HCT116 (cell line): ENCODE data around the gene DHRS7C. TPM values are rescaled to one million over a fixed set of nuclear protein-coding genes. Genes with fewer than 3 reads are reported as not detected.
A peak's percentile ranks its signal among the peaks of the same experiment; 100 is the strongest.

ENCODE experiments used
- ATAC-seq: fragments of 200-7000 bp; cut with Tn5 transposase; 2 replicates; pipeline ENCODE4 v1.9.1; 2020; ENCODE audit warnings: mild to moderate bottlenecking, moderate library complexity
- BruUV-seq: library from RNA; stranded (reverse); fragments of 400-500 nt; replicated peaks from 2 replicates; lab custom pipeline; 2021; lab: Mats Ljungman, UMichigan
- CTCF ChIA-PET: fragments of 300-600 bp; sonication (Branson Sonifier 250); formaldehyde crosslinking; loops from one replicate; lab custom pipeline; 2021; ENCODE audit warnings: antibody characterized with exemption; lab: Charles Lee
- POLR2A ChIA-PET: fragments of 300-600, 350-600 bp; sonication (Branson Sonifier 250); formaldehyde crosslinking; loops from one replicate; lab custom pipeline; 2021; ENCODE audit warnings: antibody characterized with exemption; lab: Charles Lee
- RAD21 ChIA-PET, 2 experiments: fragments of 300-600 bp; sonication (Branson Sonifier 250); formaldehyde crosslinking; loops; one replicate each; lab custom pipeline; 2023; ENCODE audit warnings: low total read pairs in 2 of 2; ENCODE audit not compliant: uncharacterized antibody in 2 of 2, unreplicated experiment in 2 of 2, low non-redundant PET in 1 of 2; lab: Charles Lee
- DNase-seq: peaks from one replicate; pipeline ENCODE4 v3.0.0-alpha.2; 2010; ENCODE audit warnings: low read depth, low spot score
- H2AFZ ChIP-seq: fragments of 200-600 bp; shearing (Covaris generic), sonication (generic); 2 replicates; pipeline ENCODE4 v1.6.1; 2017; ENCODE audit warnings: low read depth, mixed run types, mixed read lengths, antibody characterized with exemption, low read length; ENCODE audit not compliant: poor library complexity, severe bottlenecking
- H3K27ac ChIP-seq: 2 replicates; pipeline ENCODE4 v1.5.1; 2012; ENCODE audit warnings: low read depth, low read length
- H3K27me3 ChIP-seq: fragments of 200-600 bp; sonication (generic); 2 replicates; pipeline ENCODE4 v1.6.1; 2016; ENCODE audit warnings: mixed run types, low read length, mixed read lengths; ENCODE audit not compliant: insufficient read depth
- H3K36me3 ChIP-seq, 2 experiments: fragments of 200-500 bp in 1 of 2; fragments of 200-600 bp in 1 of 2; sonication (Bioruptor generic) in 1 of 2; sonication (generic) in 1 of 2; 2 replicates each; pipeline versions ENCODE4 v1.5.1 to v1.6.1; 2014 to 2016; ENCODE audit warnings: low read length in 2 of 2, inconsistent platforms in 1 of 2, mixed read lengths in 1 of 2, mixed run types in 1 of 2; ENCODE audit not compliant: insufficient read depth in 2 of 2, control insufficient read depth in 1 of 2
- H3K4me1 ChIP-seq, 2 experiments: fragments of 200-600 bp in 1 of 2; sonication (generic) in 1 of 2; 2 replicates each; pipeline versions ENCODE4 v1.5.1 to v1.6.1; 2012 to 2017; ENCODE audit warnings: low read length in 2 of 2, inconsistent platforms in 1 of 2, mild to moderate bottlenecking in 1 of 2, mixed read lengths in 1 of 2, mixed run types in 1 of 2, moderate library complexity in 1 of 2; ENCODE audit not compliant: insufficient read depth in 2 of 2, control insufficient read depth in 1 of 2
- H3K4me2 ChIP-seq: fragments of 200-600 bp; sonication (generic); 2 replicates; pipeline ENCODE4 v1.6.1; 2017; ENCODE audit warnings: mixed run types, low read length, mixed read lengths
- H3K4me3 ChIP-seq, 2 experiments: fragments of 200-600 bp in 1 of 2; sonication (generic) in 1 of 2; replicated peaks in 1 of 2; 2 replicates each; pipeline ENCODE4 v1.5.1; 2011 to 2016; ENCODE audit warnings: low read length in 2 of 2, control low read depth in 1 of 2, low read depth in 1 of 2, mild to moderate bottlenecking in 1 of 2, mixed read lengths in 1 of 2, mixed run types in 1 of 2
- H3K79me2 ChIP-seq: fragments of 200-600 bp; sonication (generic); 2 replicates; pipeline ENCODE4 v1.6.1; 2017; ENCODE audit warnings: mild to moderate bottlenecking, mixed run types, low read length, moderate library complexity, mixed read lengths; ENCODE audit not compliant: insufficient read depth
- H3K9ac ChIP-seq: fragments of 200-600 bp; sonication (generic); 2 replicates; pipeline ENCODE4 v1.6.1; 2016; ENCODE audit warnings: low read length, mixed read lengths
- H3K9me2 ChIP-seq: fragments of 200-600 bp; sonication (generic), shearing (Covaris generic); 2 replicates; pipeline ENCODE4 v1.6.1; 2017; ENCODE audit warnings: mixed run types, mild to moderate bottlenecking, moderate library complexity; ENCODE audit not compliant: insufficient read depth
- H3K9me3 ChIP-seq, 2 experiments: fragments of 200-500 bp in 1 of 2; fragments of 200-600 bp in 1 of 2; sonication (Bioruptor generic) in 1 of 2; sonication (generic) in 1 of 2; 2 replicates each; pipeline ENCODE4 v1.6.1; 2014 to 2017; ENCODE audit warnings: low read length in 2 of 2, mixed read lengths in 2 of 2, inconsistent platforms in 1 of 2, low read depth in 1 of 2, mild to moderate bottlenecking in 1 of 2, mixed run types in 1 of 2, moderate library complexity in 1 of 2; ENCODE audit not compliant: control insufficient read depth in 1 of 2, insufficient read depth in 1 of 2
- H4K20me1 ChIP-seq: fragments of 200-600 bp; sonication (generic), shearing (Covaris generic); 2 replicates; pipeline ENCODE4 v1.6.1; 2017; ENCODE audit warnings: mixed run types, mild to moderate bottlenecking, moderate library complexity; ENCODE audit not compliant: insufficient read depth
- ATF3 ChIP-seq: IDR thresholded peaks from 2 replicates; pipeline ENCODE4 v1.6.1; 2012
- CBX3 ChIP-seq: IDR thresholded peaks from 2 replicates; pipeline ENCODE4 v1.6.1; 2012; ENCODE audit warnings: low read depth
- EGR1 ChIP-seq: IDR thresholded peaks from 2 replicates; pipeline ENCODE4 v1.6.1; 2012; ENCODE audit warnings: low read depth
- ELF1 ChIP-seq: IDR thresholded peaks from 2 replicates; pipeline ENCODE4 v1.6.1; 2012; ENCODE audit warnings: low read depth, borderline replicate concordance
- EZH2 ChIP-seq: fragments of 200-600 bp; sonication (generic); IDR thresholded peaks from 2 replicates; pipeline ENCODE4 v1.6.1; 2017; ENCODE audit warnings: antibody characterized with exemption, mixed run types
- EZH2phosphoT487 ChIP-seq: fragments of 200-600 bp; IDR thresholded peaks from 2 replicates; pipeline ENCODE4 v1.6.1; 2018; ENCODE audit warnings: antibody characterized with exemption, borderline replicate concordance
- FOSL1 ChIP-seq: IDR thresholded peaks from 2 replicates; pipeline ENCODE4 v1.6.1; 2012; ENCODE audit warnings: low read depth
- MAX ChIP-seq: IDR thresholded peaks from 2 replicates; pipeline ENCODE4 v1.6.1; 2012
- POLR2A ChIP-seq: IDR thresholded peaks from 2 replicates; pipeline ENCODE4 v1.7.0; 2011; ENCODE audit warnings: borderline replicate concordance; ENCODE audit not compliant: insufficient read depth, insufficient read length; ENCODE audit errors: extremely low read depth
- POLR2AphosphoS5 ChIP-seq: IDR thresholded peaks from 2 replicates; pipeline ENCODE4 v1.6.1; 2011; ENCODE audit warnings: mild to moderate bottlenecking, low read depth, low read length, moderate library complexity
- RAD21 ChIP-seq: IDR thresholded peaks from 2 replicates; pipeline ENCODE4 v1.6.1; 2012; ENCODE audit warnings: low read depth, mild to moderate bottlenecking
- REST ChIP-seq: IDR thresholded peaks from 2 replicates; pipeline ENCODE4 v1.6.1; 2012; ENCODE audit warnings: low read depth
- SRF ChIP-seq: IDR thresholded peaks from 2 replicates; pipeline ENCODE4 v1.6.1; 2012; ENCODE audit warnings: low read depth
- TCF7L2 ChIP-seq: IDR thresholded peaks from 2 replicates; pipeline ENCODE4 v1.7.0; 2011; ENCODE audit warnings: borderline replicate concordance, inconsistent platforms; ENCODE audit not compliant: insufficient read depth, insufficient read length; ENCODE audit errors: extremely low read depth
- YY1 ChIP-seq: IDR thresholded peaks from 2 replicates; pipeline ENCODE4 v1.6.1; 2011; ENCODE audit warnings: low read length, low read depth, moderate library complexity, mild to moderate bottlenecking; ENCODE audit not compliant: insufficient replicate concordance; ENCODE audit errors: extremely low read depth
- ZFX ChIP-seq: fragments of 450-650 bp; IDR thresholded peaks from 2 replicates; pipeline ENCODE4 v1.6.1; 2017
- ZNF274 ChIP-seq: fragments of 200-500 bp; sonication (Bioruptor generic); IDR thresholded peaks from 2 replicates; pipeline ENCODE4 v1.6.1; 2014; ENCODE audit warnings: mild to moderate bottlenecking, low read depth, low read length, inconsistent platforms
- intact Hi-C: fragments of 100-400 bp; cut with micrococcal nuclease; formaldehyde crosslinking; loops from 2 replicates; pipeline ENCODE4 v1.10.0; 2022
- total RNA-seq: library from RNA; stranded (reverse); gene quantifications from one replicate; pipeline ENCODE4 v1.2.1, GENCODE V29; 2021; ENCODE audit not compliant: unreplicated experiment

Gene DHRS7C
- total RNA-seq, 1 experiment from 2014 or later = not detected

- Histone ChIP-seq H3K9ac (no peak overlapping the region), H3K27ac (no peak overlapping the region), H3K36me3 (no peaks in the 10 kb centered on the region), H3K4me3 (no peak overlapping the region), H3K27me3 (peaks cover 3% of the 10 kb centered on the region; the same call in 1 of the 2 replicates), H4K20me1 (no peaks in the 10 kb centered on the region), H3K9me3 (no peaks in the 10 kb centered on the region), H2AFZ (no peak overlapping the region), H3K4me1 (no peaks in the 10 kb centered on the region), H3K79me2 (no peaks in the 10 kb centered on the region), H3K9me2 (no peaks in the 10 kb centered on the region), H3K4me2 (no peak overlapping the region)
- DNase-seq = no peak
- RAD21 ChIA-PET = no interaction called here
- peak; percentile 8; the same call in 1 of the 2 replicates for TF ChIP-seq RAD21
- TF ChIP-seq POLR2AphosphoS5 = no peak
- no TSS peak for BruUV-seq
- POLR2A ChIA-PET = no interaction called here
- no peak for ATAC-seq
- CTCF ChIA-PET = interaction anchor here (0.9 to 6.0 kb wide), 2 partner anchors 11 to 13 kb away, joined by 3 to 30 read pairs; no protein-coding TSS in a partner anchor
- intact Hi-C loops = no loop called here
Observed at GRCh38 chr17:9755083-9755482, 36.3 kb downstream of the DHRS7C start.

GRCh38 chr17:9750524-9750923 lies 40.9 kb downstream of the DHRS7C start:
- no peak overlapping the region for H2AFZ ChIP-seq
- no peaks in the 10 kb centered on the region for H3K79me2 ChIP-seq
- no peak overlapping the region for H3K4me3 ChIP-seq
- no peak for ATAC-seq
- no peaks in the 10 kb centered on the region for H3K4me1 ChIP-seq
- H4K20me1 ChIP-seq = no peaks in the 10 kb centered on the region
- H3K27ac ChIP-seq = no peak overlapping the region
- ChIA-PET CTCF (interaction anchor here (1.1 kb wide), 1 partner anchor 18 kb away, joined by 3 read pairs; no protein-coding TSS in a partner anchor), RAD21 (no interaction called here), POLR2A (no interaction called here)
- no peaks in the 10 kb centered on the region for H3K9me3 ChIP-seq
- no peak overlapping the region for H3K9ac ChIP-seq
- peaks cover 11% of the 10 kb centered on the region; the same call in 1 of the 2 replicates for H3K27me3 ChIP-seq
- intact Hi-C loops = no loop called here
- no TSS peak for BruUV-seq
- DNase-seq = no peak
- no peak overlapping the region for H3K4me2 ChIP-seq
- H3K9me2 ChIP-seq = no peaks in the 10 kb centered on the region
- H3K36me3 ChIP-seq = no peaks in the 10 kb centered on the region
- TF ChIP-seq ELF1 (no peak), FOSL1 (no peak), ZNF274 (no peak), REST (no peak), EGR1 (no peak), SRF (no peak), POLR2AphosphoS5 (no peak), CBX3 (no peak), RAD21 (no peak), ATF3 (no peak), YY1 (no peak), EZH2 (no peak), TCF7L2 (no peak), MAX (no peak), POLR2A (no peak), ZFX (no peak), EZH2phosphoT487 (no peak)
